Omental fat pad (tissue), 4 donors: Measurements from ENCODE around the gene ZFYVE21. TPM values are rescaled to one million over a fixed set of nuclear protein-coding genes. Genes with fewer than 3 reads are reported as not detected.

Source experiments
- ATAC-seq: fragments of 150-250 bp; one replicate; pipeline ENCODE4 v1.9.1; 2016; ENCODE audit warnings: mild to moderate bottlenecking, moderate library complexity; ENCODE audit not compliant: low FRiP score
- DNase-seq: peaks from one replicate; pipeline ENCODE4 v3.0.0-alpha.2; 2019; ENCODE audit warnings: low spot score
- CTCF ChIP-seq, 3 donors: fragments of 450-650 bp; IDR thresholded peaks; one replicate each; pipeline ENCODE4 v1.5.1; 2016 to 2017; ENCODE audit warnings: antibody characterized with exemption in 3 of 3, mild to moderate bottlenecking in 3 of 3, moderate library complexity in 2 of 3
- total RNA-seq, 4 donors: library from RNA; depleted of rRNA; stranded (reverse); fragments of >200 nt; gene quantifications; one replicate each; pipeline ENCODE4 v1.1.0, GENCODE V29; 2016

The ZFYVE21 gene
- 100 to 1,000 TPM in 2 of 4 donors, 10 to 100 TPM in 2; 66.1 to 145 (median 97.1) TPM for total RNA-seq

- TF ChIP-seq CTCF (IDR thresholded peaks at IDR 0.05), result no peak
- ATAC-seq, result peak; percentile 91
- peak; percentile 97 for DNase-seq
Observed at GRCh38 chr14:103715052-103716000, at the start of gene ZFYVE21, which contains the start of gene XRCC3. Gene ZFYVE21 (plus strand): TSS chr14:103715810. CDS start chr14:103715842, 32 bp downstream. Gene XRCC3 (minus strand): TSS chr14:103715451. CDS start chr14:103711087, 4,364 bp downstream.

- DNase-seq, result no peak
- no peak for ATAC-seq
- TF ChIP-seq CTCF (IDR thresholded peaks at IDR 0.05), result no peak
Observed at GRCh38 chr14:103667671-103668070, 47.9 kb upstream of the ZFYVE21 start.

GRCh38 chr14:103668117-103668516 lies 47.5 kb upstream of the ZFYVE21 start:
- no peak for ATAC-seq
- DNase-seq, result no peak
- no peak for TF ChIP-seq CTCF (IDR thresholded peaks at IDR 0.05)

GRCh38 chr14:103669370-103669769 lies 46.2 kb upstream of the ZFYVE21 start:
- TF ChIP-seq CTCF (IDR thresholded peaks at IDR 0.05), result no peak
- DNase-seq, result no peak
- ATAC-seq, result no peak

GRCh38 chr14:103671911-103672310 lies 43.7 kb upstream of the ZFYVE21 start:
- ATAC-seq (no peak), DNase-seq (no peak)
- TF ChIP-seq CTCF (IDR thresholded peaks at IDR 0.05), result no peak

GRCh38 chr14:103675957-103676356 lies 39.7 kb upstream of the ZFYVE21 start:
- DNase-seq (no peak), ATAC-seq (no peak)
- no peak for TF ChIP-seq CTCF (IDR thresholded peaks at IDR 0.05)
